Hematopoietic multipotent progenitor cell treated with erythropoietin and hydrocortisone succinate and interleukin-3 and kit ligand, for 4 days (in vitro differentiated cells): ENCODE results near the gene FARS2.

Experiments used
- DNase-seq: peaks from one replicate; pipeline ENCODE4 v3.0.0-alpha.2; 2015

Gene FARS2

GRCh38 chr6:5290097-5290496 is 28.8 kb downstream of the FARS2 start:
- DNase-seq, result no peak

- DNase-seq, result no peak
These were observed 29.2 kb downstream of the FARS2 start for GRCh38 chr6:5290500-5290899.

- DNase-seq, result no peak
These were observed 30.8 kb downstream of the FARS2 start for GRCh38 chr6:5292154-5292553.

- no peak for DNase-seq
These were observed 32.4 kb downstream of the FARS2 start for GRCh38 chr6:5293692-5294091.

- peak; percentile 63 for DNase-seq
These were observed 33.3 kb downstream of the FARS2 start for GRCh38 chr6:5294392-5295211.

- no peak for DNase-seq
These were observed 34.3 kb downstream of the FARS2 start for GRCh38 chr6:5295623-5296022.

- DNase-seq, result no peak
These were observed 39.0 kb downstream of the FARS2 start for GRCh38 chr6:5300206-5300764.

GRCh38 chr6:5302220-5302946 is 41.1 kb downstream of the FARS2 start:
- DNase-seq, result peak; percentile 49

GRCh38 chr6:5302995-5303622 is 41.8 kb downstream of the FARS2 start:
- DNase-seq, result peak; percentile 48

- DNase-seq, result no peak
These were observed 42.4 kb downstream of the FARS2 start for GRCh38 chr6:5303682-5304081.

- no peak for DNase-seq
These were observed 44.8 kb downstream of the FARS2 start for GRCh38 chr6:5305968-5306626.

GRCh38 chr6:5307058-5307457 is 45.7 kb downstream of the FARS2 start:
- no peak for DNase-seq

GRCh38 chr6:5308066-5308465 is 46.8 kb downstream of the FARS2 start:
- no peak for DNase-seq

GRCh38 chr6:5314191-5314865 is 53.0 kb downstream of the FARS2 start:
- DNase-seq, result no peak

- DNase-seq, result no peak
These were observed 54.6 kb downstream of the FARS2 start for GRCh38 chr6:5315881-5316280.

GRCh38 chr6:5316951-5317350 is 55.6 kb downstream of the FARS2 start:
- no peak for DNase-seq

- DNase-seq, result no peak
These were observed 57.4 kb downstream of the FARS2 start for GRCh38 chr6:5318617-5319272.

- no peak for DNase-seq
These were observed 62.7 kb downstream of the FARS2 start for GRCh38 chr6:5323979-5324378.

- no peak for DNase-seq
These were observed 63.9 kb downstream of the FARS2 start for GRCh38 chr6:5325173-5325572.

GRCh38 chr6:5326022-5326641 is 64.8 kb downstream of the FARS2 start:
- DNase-seq, result no peak

GRCh38 chr6:5328800-5329199 is 67.5 kb downstream of the FARS2 start:
- DNase-seq, result peak; percentile 14
